Kidney (tissue), 14 donors: ENCODE measurements around the gene SAT1. TPM values are rescaled to one million over a fixed set of nuclear protein-coding genes. Genes with fewer than 3 reads are reported as not detected.

Experiments
- DNase-seq, 5 donors: peaks; one replicate each; pipeline ENCODE4 v3.0.0-alpha.2; 2013 to 2020
- FAIRE-seq: peaks from 2 replicates; lab custom pipeline; 2012; peaks lifted over from hg19 to GRCh38; lab: Jason Lieb, UNC
- H3K27ac ChIP-seq, 2 donors: one replicate each; pipeline ENCODE4 v1.7.0; 2013; ENCODE audit warnings: low read depth in 2 of 2, low read length in 2 of 2, inconsistent platforms in 1 of 2
- H3K27me3 ChIP-seq: one replicate; pipeline ENCODE4 v1.7.1; 2013; ENCODE audit warnings: low read length, inconsistent platforms; ENCODE audit not compliant: control insufficient read depth, insufficient read depth
- H3K36me3 ChIP-seq, 3 donors: one replicate each; pipeline versions ENCODE4 v1.7.0 to v1.7.1; 2013; ENCODE audit warnings: low read length in 3 of 3, control low read depth in 1 of 3, inconsistent platforms in 1 of 3; ENCODE audit not compliant: insufficient read depth in 3 of 3, control insufficient read depth in 2 of 3
- H3K4me1 ChIP-seq, 3 donors: one replicate each; pipeline versions ENCODE4 v1.7.0 to v1.7.1; 2013; ENCODE audit warnings: low read length in 3 of 3, inconsistent platforms in 1 of 3, low read depth in 1 of 3; ENCODE audit not compliant: control insufficient read depth in 2 of 3, insufficient read depth in 2 of 3
- H3K4me3 ChIP-seq, 3 donors: one replicate each; pipeline versions ENCODE4 v1.7.0 to v1.8.1; 2013; ENCODE audit warnings: low read length in 3 of 3, control low read depth in 1 of 3, inconsistent platforms in 1 of 3
- H3K9ac ChIP-seq, 3 donors: one replicate each; pipeline versions ENCODE4 v1.7.0 to v1.7.1; 2013; ENCODE audit warnings: low read length in 3 of 3, control low read depth in 1 of 3, inconsistent platforms in 1 of 3
- H3K9me3 ChIP-seq, 3 donors: one replicate each; pipeline versions ENCODE4 v1.7.0 to v1.7.1; 2013; ENCODE audit warnings: low read length in 3 of 3, control low read depth in 1 of 3, inconsistent platforms in 1 of 3; ENCODE audit not compliant: control insufficient read depth in 2 of 3, insufficient read depth in 1 of 3
- CTCF ChIP-seq: IDR thresholded peaks from 3 replicates; pipeline ENCODE4 v1.5.1; 2012; ENCODE audit warnings: mild to moderate bottlenecking, moderate library complexity, borderline replicate concordance; ENCODE audit not compliant: insufficient read depth; ENCODE audit errors: extremely low read depth
- intact Hi-C: fragments of 100-400 bp; cut with DNase I; formaldehyde crosslinking; loops from one replicate; pipeline ENCODE4 v1.11.1; 2022
- polyA plus RNA-seq: library from polyadenylated mRNA; stranded (reverse); fragments of 350-450 nt; fragmentation: Illumina TruSeq; extraction: RNeasy Lipid Tissue Mini Kit (QIAGEN cat#74804); gene quantifications from one replicate; pipeline ENCODE4 v1.2.3, GENCODE V29; 2014; ENCODE audit warnings: low read depth, low replicate concordance; ENCODE audit not compliant: insufficient read depth
- total RNA-seq: library from RNA; stranded (reverse); fragmentation: NEBNext Ultra II Directional; extraction: Animal tissue kit (Norgen Biotek cat#: 25700); gene quantifications from one replicate; pipeline ENCODE4 v1.2.1, GENCODE V29; 2021
- donor health status: control.
- donor health status: control.
- donor health status: control.
- donor health status: control.
- donor health status: control.
- donor health status: DM: yes; HTN: yes; CAD: no.
- donor health status: Normal renal cell carcinoma (clear cell type).

SAT1 gene
- total and polyA plus RNA-seq, 2 donors from 2014 or later: 417 to 574 TPM

- H3K27me3 ChIP-seq: no peaks in the 10 kb centered on the region
- no peaks in the 10 kb centered on the region for H3K9me3 ChIP-seq
- peaks cover 0 to 2% (median 0%) of the 10 kb centered on the region in 3 donors for H3K4me1 ChIP-seq
- TF ChIP-seq CTCF: no peak
- DNase-seq (no peak), FAIRE-seq (peak; percentile 45)
- peak overlapping the region in 1 of 3 donors; percentile 32 for H3K4me3 ChIP-seq
- intact Hi-C loops: no loop called here
- H3K9ac ChIP-seq: no peak overlapping the region
- no peaks in the 10 kb centered on the region for H3K36me3 ChIP-seq
- peak overlapping the region in 1 of 2 donors; percentile 47 for H3K27ac ChIP-seq
These were observed 18.6 kb upstream of the SAT1 start for GRCh38 chrX:23764188-23764984.

- peaks cover 0 to 2% (median 0%) of the 10 kb centered on the region in 3 donors for H3K4me1 ChIP-seq
- DNase-seq (no peak), FAIRE-seq (no peak)
- no peak overlapping the region for H3K27ac ChIP-seq
- no peaks in the 10 kb centered on the region for H3K27me3 ChIP-seq
- no peak for TF ChIP-seq CTCF
- H3K36me3 ChIP-seq: no peaks in the 10 kb centered on the region
- H3K9me3 ChIP-seq: no peaks in the 10 kb centered on the region
- H3K4me3 ChIP-seq: no peak overlapping the region
- no peak overlapping the region for H3K9ac ChIP-seq
- intact Hi-C loops: no loop called here
These were observed 17.5 kb upstream of the SAT1 start for GRCh38 chrX:23765449-23765848.

GRCh38 chrX:23765868-23766267 lies 17.1 kb upstream of the SAT1 start:
- Histone ChIP-seq H3K9ac (no peak overlapping the region), H3K4me3 (no peak overlapping the region), H3K9me3 (no peaks in the 10 kb centered on the region), H3K27me3 (no peaks in the 10 kb centered on the region), H3K4me1 (peaks cover 0 to 2% (median 0%) of the 10 kb centered on the region in 3 donors), H3K27ac (no peak overlapping the region), H3K36me3 (no peaks in the 10 kb centered on the region)
- FAIRE-seq: no peak
- intact Hi-C loops: no loop called here
- no peak for DNase-seq
- no peak for TF ChIP-seq CTCF
